GM18507 (cell line): Measurements from ENCODE around the gene INHA.

Experiments used
- DNase-seq: peaks from one replicate; pipeline ENCODE4 v3.0.0; 2011; ENCODE audit warnings: low read depth; ENCODE audit not compliant: insufficient read length; ENCODE audit errors: extremely low spot score
- FAIRE-seq: peaks from 2 replicates; lab custom pipeline; 2011; peaks lifted over from hg19 to GRCh38; lab: Jason Lieb, UNC

The INHA gene

GRCh38 chr2:219605607-219605954 lies 33.5 kb downstream of the INHA start:
- no peak for DNase-seq
- no peak for FAIRE-seq

GRCh38 chr2:219607931-219608330 lies 35.8 kb downstream of the INHA start:
- FAIRE-seq (no peak), DNase-seq (no peak)

GRCh38 chr2:219608399-219608964 lies 36.4 kb downstream of the INHA start:
- no peak for DNase-seq
- FAIRE-seq = no peak

- no peak for FAIRE-seq
- no peak for DNase-seq
These were observed 37.1 kb downstream of the INHA start for GRCh38 chr2:219609149-219609750.

- no peak for FAIRE-seq
These were observed 39.2 kb downstream of the INHA start for GRCh38 chr2:219611306-219611705.

GRCh38 chr2:219611866-219612576 lies 39.9 kb downstream of the INHA start:
- no peak for DNase-seq
- FAIRE-seq = no peak

More at GRCh38 chr2:219611306-219611705, 39.2 kb downstream of the INHA start:
- no peak for DNase-seq

GRCh38 chr2:219612577-219613286 lies 40.6 kb downstream of the INHA start:
- no peak for DNase-seq
- no peak for FAIRE-seq

GRCh38 chr2:219613461-219614070 lies 41.5 kb downstream of the INHA start:
- FAIRE-seq = no peak

GRCh38 chr2:219614076-219614860 lies 42.2 kb downstream of the INHA start:
- FAIRE-seq = no peak

More at GRCh38 chr2:219613461-219614070, 41.5 kb downstream of the INHA start:
- DNase-seq = no peak

GRCh38 chr2:219615036-219615435 lies 42.9 kb downstream of the INHA start:
- no peak for FAIRE-seq
- DNase-seq = no peak

More at GRCh38 chr2:219614076-219614860, 42.2 kb downstream of the INHA start:
- no peak for DNase-seq

- DNase-seq (no peak), FAIRE-seq (no peak)
These were observed 43.8 kb downstream of the INHA start for GRCh38 chr2:219615894-219616293.

- no peak for FAIRE-seq
- no peak for DNase-seq
These were observed 44.4 kb downstream of the INHA start for GRCh38 chr2:219616550-219616949.

- no peak for FAIRE-seq
- no peak for DNase-seq
These were observed 46.6 kb downstream of the INHA start for GRCh38 chr2:219618733-219619122.

- FAIRE-seq (no peak), DNase-seq (no peak)
These were observed 47.1 kb downstream of the INHA start for GRCh38 chr2:219619235-219619634.

GRCh38 chr2:219620546-219620945 lies 48.4 kb downstream of the INHA start:
- FAIRE-seq (no peak), DNase-seq (no peak)

- FAIRE-seq = no peak
- no peak for DNase-seq
These were observed 49.8 kb downstream of the INHA start for GRCh38 chr2:219621935-219622334.

- no peak for FAIRE-seq
- DNase-seq = no peak
These were observed 50.4 kb downstream of the INHA start for GRCh38 chr2:219622472-219622871.

GRCh38 chr2:219624565-219624964 lies 52.5 kb downstream of the INHA start:
- FAIRE-seq = no peak

GRCh38 chr2:219625179-219625578 lies 53.1 kb downstream of the INHA start:
- no peak for FAIRE-seq

More at GRCh38 chr2:219624565-219624964, 52.5 kb downstream of the INHA start:
- no peak for DNase-seq

More at GRCh38 chr2:219625179-219625578, 53.1 kb downstream of the INHA start:
- no peak for DNase-seq
